Measurements from ENCODE around the gene OSBPL5. TPM values are rescaled to one million over a fixed set of nuclear protein-coding genes. Genes with fewer than 3 reads are reported as not detected.

OSBPL5 gene
- total RNA-seq = 10 to 100 TPM; 24.7 to 83.3 (median 48.2) TPM

GRCh38 chr11:3165152-3165705, at the start of gene OSBPL5:
OSBPL5 (minus strand) TSS chr11:3165310; CDS start chr11:3129148, 36,162 bp downstream.
- DNase-seq = peak; percentile 79 to 82
- peak within 1 kb of the TSS; percentile 64 to 68 for H3K4me3 ChIP-seq
- no peaks in the 10 kb centered on the region for H3K36me3 ChIP-seq
- no peaks in the 10 kb centered on the region for H3K9me3 ChIP-seq
- peak within 1 kb of the TSS; percentile 65 to 80 for H3K27ac ChIP-seq
- H3K4me1 ChIP-seq = peaks cover 0 to 25% of the 10 kb centered on the region in 2 donors
- H3K27me3 ChIP-seq = no peaks in the 10 kb centered on the region
- intact Hi-C loops (cut with DNase I; ENCODE audit: low total_unique reads) = no loop called here
- TF ChIP-seq CTCF (IDR thresholded peaks at IDR 0.05) (peak in 2 of 4 experiments; percentile 19 to 34), POLR2A (IDR thresholded peaks at IDR 0.05) (peak; percentile 49 to 82)

- Histone ChIP-seq H3K27ac (no peak overlapping the region), H3K36me3 (no peaks in the 10 kb centered on the region), H3K9me3 (peaks cover 0 to 4% of the 10 kb centered on the region in 2 donors), H3K4me3 (no peak overlapping the region), H3K27me3 (no peaks in the 10 kb centered on the region), H3K4me1 (no peaks in the 10 kb centered on the region)
- no peak for DNase-seq
- intact Hi-C loops (cut with DNase I; ENCODE audit: low total_unique reads) = no loop called here
- TF ChIP-seq CTCF (IDR thresholded peaks at IDR 0.05) (no peak), POLR2A (IDR thresholded peaks at IDR 0.05) (no peak)
These were observed 49.2 kb upstream of the OSBPL5 start for GRCh38 chr11:3214420-3214699.

- no peak for TF ChIP-seq POLR2A (IDR thresholded peaks at IDR 0.05)
- no peak for TF ChIP-seq CTCF (IDR thresholded peaks at IDR 0.05)
- Histone ChIP-seq H3K27me3 (no peaks in the 10 kb centered on the region), H3K36me3 (no peaks in the 10 kb centered on the region), H3K4me3 (no peak overlapping the region), H3K9me3 (peaks cover 0 to 4% of the 10 kb centered on the region in 2 donors), H3K4me1 (no peaks in the 10 kb centered on the region), H3K27ac (no peak overlapping the region)
- DNase-seq = no peak
- intact Hi-C loops (cut with DNase I; ENCODE audit: low total_unique reads) = no loop called here
These were observed 48.7 kb upstream of the OSBPL5 start for GRCh38 chr11:3213659-3214419.

GRCh38 chr11:3208272-3208671, 43.2 kb upstream of the OSBPL5 start:
- intact Hi-C loops (cut with DNase I; ENCODE audit: low total_unique reads) = no loop called here
- DNase-seq = no peak
- H3K27me3 ChIP-seq = no peaks in the 10 kb centered on the region
- peaks cover 0 to 4% of the 10 kb centered on the region in 2 donors for H3K9me3 ChIP-seq
- no peak overlapping the region for H3K27ac ChIP-seq
- H3K36me3 ChIP-seq = no peaks in the 10 kb centered on the region
- peaks cover 0 to 3% of the 10 kb centered on the region in 2 donors for H3K4me1 ChIP-seq
- TF ChIP-seq POLR2A (IDR thresholded peaks at IDR 0.05) (no peak), CTCF (IDR thresholded peaks at IDR 0.05) (no peak)
- H3K4me3 ChIP-seq = no peak overlapping the region

GRCh38 chr11:3207526-3208189, 42.5 kb upstream of the OSBPL5 start:
- Histone ChIP-seq H3K9me3 (peaks cover 0 to 4% of the 10 kb centered on the region in 2 donors), H3K4me3 (no peak overlapping the region), H3K27me3 (peaks cover 0 to 3% of the 10 kb centered on the region in 2 donors), H3K4me1 (peaks cover 0 to 9% of the 10 kb centered on the region in 2 donors), H3K36me3 (no peaks in the 10 kb centered on the region), H3K27ac (no peak overlapping the region)
- no peak for TF ChIP-seq CTCF (IDR thresholded peaks at IDR 0.05)
- no peak for TF ChIP-seq POLR2A (IDR thresholded peaks at IDR 0.05)
- intact Hi-C loops (cut with DNase I; ENCODE audit: low total_unique reads) = no loop called here
- no peak for DNase-seq

Data from uterus (tissue), 4 donors.